HepG2 (cell line): ENCODE results near the gene TPSB2. TPM values are rescaled to one million over a fixed set of nuclear protein-coding genes. Genes with fewer than 3 reads are reported as not detected.
"Not testable (repeated sequence)": the region's sequence is repeated elsewhere in the genome, so short reads cannot be mapped to it uniquely, and the experiment has no call there.

Source experiments
- ATAC-seq: fragments of 200-7000 bp; cut with Tn5 transposase; 3 replicates; pipeline ENCODE4 v1.9.1; 2020; ENCODE audit warnings: mild to moderate bottlenecking, moderate library complexity
- BruUV-seq: library from RNA; stranded (reverse); fragments of 400-500 nt; replicated peaks from 2 replicates; lab custom pipeline; 2021; lab: Mats Ljungman, UMichigan
- CTCF ChIA-PET: fragments of 300-600 bp; formaldehyde crosslinking; extraction: SDS; loops from one replicate; lab custom pipeline; 2021; ENCODE audit warnings: low total read pairs, inconsistent platforms, low intra/inter-chr PET ratio; lab: Yijun Ruan, JAX
- POLR2A ChIA-PET: fragments of 350-600 bp; sonication (Branson Sonifier 250); formaldehyde crosslinking; loops from one replicate; lab custom pipeline; 2020; ENCODE audit warnings: antibody characterized with exemption, inconsistent platforms; lab: Yijun Ruan, JAX
- DNase-seq: peaks from one replicate; pipeline ENCODE4 v3.0.0-alpha.2; 2015; ENCODE audit warnings: low spot score
- FAIRE-seq: peaks from 3 replicates; lab custom pipeline; 2011; peaks lifted over from hg19 to GRCh38; lab: Jason Lieb, UNC
- H2AFZ ChIP-seq: one replicate; pipeline ENCODE4 v1.6.1; 2011; ENCODE audit warnings: low read length, inconsistent platforms
- H3K27ac ChIP-seq: fragments of 300-600 bp; 3 replicates; pipeline ENCODE4 v1.8.0; 2011; ENCODE audit warnings: mixed run types, mild to moderate bottlenecking, mixed read lengths, low read length, inconsistent platforms; ENCODE audit not compliant: insufficient read depth; ENCODE audit errors: extremely low read length
- H3K27me3 ChIP-seq, 2 experiments: fragments of 200-600 bp in 1 of 2; 2 replicates in 1 of 2; 3 replicates in 1 of 2; pipeline versions ENCODE4 v1.6.0 to v1.8.0; 2011; ENCODE audit warnings: low read length in 2 of 2, mild to moderate bottlenecking in 2 of 2, moderate library complexity in 2 of 2, inconsistent platforms in 1 of 2; ENCODE audit not compliant: insufficient read depth in 2 of 2, control insufficient read depth in 1 of 2
- H3K36me3 ChIP-seq, 2 experiments: fragments of 200-600 bp in 1 of 2; replicated peaks in 1 of 2; 2 replicates in 1 of 2; 3 replicates in 1 of 2; pipeline versions ENCODE4 v1.5.1 to v1.8.0; 2011; ENCODE audit warnings: low read length in 2 of 2, inconsistent platforms in 1 of 2; ENCODE audit not compliant: insufficient read depth in 2 of 2, control insufficient read depth in 1 of 2
- H3K4me1 ChIP-seq: 2 replicates; pipeline ENCODE4 v1.5.1; 2012; ENCODE audit warnings: low read length, inconsistent platforms; ENCODE audit not compliant: insufficient read depth
- H3K4me2 ChIP-seq: 2 replicates; pipeline ENCODE4 v1.6.0; 2011; ENCODE audit warnings: low read depth, low read length, inconsistent platforms
- H3K4me3 ChIP-seq, 3 experiments: fragments of 200-600 bp in 1 of 3; sonication (generic), shearing (Covaris generic) in 1 of 3; replicated peaks in 1 of 3; 2 replicates each; pipeline ENCODE4 v1.5.1; 2011 to 2016; ENCODE audit warnings: low read length in 3 of 3, inconsistent platforms in 2 of 3, low read depth in 2 of 3, mild to moderate bottlenecking in 2 of 3, control low read depth in 1 of 3, mixed read lengths in 1 of 3; ENCODE audit not compliant: insufficient read depth in 1 of 3
- H3K79me2 ChIP-seq: one replicate; pipeline ENCODE4 v1.6.1; 2011; ENCODE audit warnings: low read length, inconsistent platforms; ENCODE audit not compliant: insufficient read depth
- H3K9ac ChIP-seq: 2 replicates; pipeline ENCODE4 v1.6.0; 2011; ENCODE audit warnings: mild to moderate bottlenecking, low read depth, low read length, inconsistent platforms; ENCODE audit not compliant: insufficient read depth
- H3K9me3 ChIP-seq: 2 replicates; pipeline ENCODE4 v1.5.1; 2012; ENCODE audit warnings: mild to moderate bottlenecking, low read length
- H4K20me1 ChIP-seq: 2 replicates; pipeline ENCODE4 v1.6.0; 2011; ENCODE audit warnings: inconsistent platforms, mild to moderate bottlenecking, low read length, moderate library complexity; ENCODE audit not compliant: insufficient read depth
- HDAC6 ChIP-seq: fragments of 200-600 bp; sonication (generic); IDR thresholded peaks from 2 replicates; pipeline ENCODE4 v1.7.0; 2017; ENCODE audit warnings: mild to moderate bottlenecking, antibody characterized with exemption, low read length, low read depth
- NR2F2 ChIP-seq: IDR thresholded peaks from 2 replicates; pipeline ENCODE4 v1.6.1; 2012; ENCODE audit warnings: low read depth, inconsistent platforms, borderline replicate concordance
- PCBP1 ChIP-seq: fragments of 200-400 bp; formaldehyde crosslinking; IDR thresholded peaks from 2 replicates; pipeline ENCODE4 v1.6.1; 2017; ENCODE audit warnings: mild to moderate bottlenecking, low read depth, low read length, borderline replicate concordance
- TCF12 ChIP-seq, 2 experiments: fragments of 450-650 bp in 1 of 2; sonication (generic) in 1 of 2; formaldehyde crosslinking in 1 of 2; IDR thresholded peaks; 2 replicates each; pipeline versions ENCODE4 v1.6.1 to v1.8.0; 2017 to 2022; ENCODE audit warnings: antibody characterized with exemption in 1 of 2, mild to moderate bottlenecking in 1 of 2, missing genetic modification reagents in 1 of 2, moderate library complexity in 1 of 2
- WGBS: methylation state at CpG from one replicate; pipeline ENCODE4 v1.1.6; 2017; ENCODE audit warnings: low lambda C conversion rate; 5-methylcytosine and 5-hydroxymethylcytosine counted together
- in situ Hi-C: cut with HindIII; loops from 2 replicates; pipeline ENCODE4 v1.10.0; 2017; ENCODE audit warnings: low pct_unique_long_range_greater_than_20kb; ENCODE audit not compliant: extremely low pct_ligation_motif_present
- intact Hi-C: fragments of 100-400 bp; cut with micrococcal nuclease; formaldehyde crosslinking; loops from one replicate; pipeline ENCODE4 v1.10.0; 2022; ENCODE audit not compliant: unreplicated experiment
- polyA plus RNA-seq, 8 experiments: library from polyadenylated mRNA; depleted of rRNA in 3 of 8; stranded (reverse) in 7 of 8; unstranded in 1 of 8; fragments of >200 nt; fragmentation: Illumina TruSeq in 4 of 8; extraction: Trizol in 4 of 8; gene quantifications; 2 replicates each; pipeline versions ENCODE4 v1.2.1 to v1.2.3, GENCODE V29; 2011 to 2016; ENCODE audit warnings: low read depth in 4 of 8, missing spikeins in 1 of 8, mixed read lengths in 1 of 8; ENCODE audit not compliant: insufficient read depth in 1 of 8
- total RNA-seq, 5 experiments: library from RNA; depleted of rRNA; stranded (reverse); fragments of >200 nt; fragmentation: Illumina TruSeq; extraction: Trizol; gene quantifications; 2 replicates each; pipeline ENCODE4 v1.2.3, GENCODE V29; 2016; ENCODE audit warnings: low read depth in 1 of 5
- TF ChIP-seq, protein P1 (sequence below), 2 experiments: fragments of 450-650 bp in 1 of 2; sonication (generic) in 1 of 2; formaldehyde crosslinking in 1 of 2; IDR thresholded peaks; 2 replicates each; pipeline versions ENCODE4 v1.6.1 to v1.8.0; 2016 to 2022; ENCODE audit warnings: antibody characterized with exemption in 1 of 2, mild to moderate bottlenecking in 1 of 2, missing genetic modification reagents in 1 of 2

The TPSB2 gene
- total and polyA plus RNA-seq, 2 of the 13 experiments (the other 11 are each of a cell fraction or from before 2014, with no cell fraction given): not detected

DNA sequence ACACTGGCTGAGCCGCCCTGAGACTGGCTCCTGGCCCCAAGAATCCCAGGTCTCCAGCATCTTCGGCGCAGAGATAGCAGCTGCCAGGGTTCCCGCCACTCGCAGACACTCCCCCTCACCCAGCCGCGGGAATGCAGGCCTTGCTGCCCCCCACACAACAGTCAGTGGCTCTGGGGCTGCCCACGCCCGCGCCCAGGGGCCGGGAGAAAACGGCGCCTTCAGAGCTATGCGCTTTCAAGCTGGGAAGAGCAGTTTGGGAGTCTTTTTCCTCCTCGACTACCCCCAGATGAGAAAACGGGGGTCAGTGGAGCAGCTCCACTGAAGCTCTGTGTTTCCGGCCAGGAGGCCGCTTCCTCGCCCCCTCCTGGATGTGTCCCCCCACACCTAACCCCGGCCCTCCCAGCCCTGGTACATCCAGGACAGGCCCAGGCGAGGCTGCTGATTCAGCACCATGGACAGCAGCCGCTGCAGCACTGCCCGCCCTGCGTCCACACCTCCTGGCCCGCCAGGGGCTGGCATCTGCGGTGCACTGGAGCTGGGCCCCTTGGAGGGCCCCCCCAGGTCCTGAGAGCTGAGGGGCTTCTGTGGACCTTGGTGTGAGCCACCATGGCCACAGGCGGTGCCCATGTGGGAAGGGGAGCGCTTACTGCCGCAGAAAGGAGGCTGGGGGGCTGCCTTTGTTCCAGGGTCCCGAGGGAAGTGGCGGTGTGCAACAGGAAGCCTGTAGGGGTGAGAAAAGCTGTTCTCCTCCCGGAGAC, 41.4 kb downstream of the TPSB2 start (continued):
- TF ChIP-seq, protein P1, sequence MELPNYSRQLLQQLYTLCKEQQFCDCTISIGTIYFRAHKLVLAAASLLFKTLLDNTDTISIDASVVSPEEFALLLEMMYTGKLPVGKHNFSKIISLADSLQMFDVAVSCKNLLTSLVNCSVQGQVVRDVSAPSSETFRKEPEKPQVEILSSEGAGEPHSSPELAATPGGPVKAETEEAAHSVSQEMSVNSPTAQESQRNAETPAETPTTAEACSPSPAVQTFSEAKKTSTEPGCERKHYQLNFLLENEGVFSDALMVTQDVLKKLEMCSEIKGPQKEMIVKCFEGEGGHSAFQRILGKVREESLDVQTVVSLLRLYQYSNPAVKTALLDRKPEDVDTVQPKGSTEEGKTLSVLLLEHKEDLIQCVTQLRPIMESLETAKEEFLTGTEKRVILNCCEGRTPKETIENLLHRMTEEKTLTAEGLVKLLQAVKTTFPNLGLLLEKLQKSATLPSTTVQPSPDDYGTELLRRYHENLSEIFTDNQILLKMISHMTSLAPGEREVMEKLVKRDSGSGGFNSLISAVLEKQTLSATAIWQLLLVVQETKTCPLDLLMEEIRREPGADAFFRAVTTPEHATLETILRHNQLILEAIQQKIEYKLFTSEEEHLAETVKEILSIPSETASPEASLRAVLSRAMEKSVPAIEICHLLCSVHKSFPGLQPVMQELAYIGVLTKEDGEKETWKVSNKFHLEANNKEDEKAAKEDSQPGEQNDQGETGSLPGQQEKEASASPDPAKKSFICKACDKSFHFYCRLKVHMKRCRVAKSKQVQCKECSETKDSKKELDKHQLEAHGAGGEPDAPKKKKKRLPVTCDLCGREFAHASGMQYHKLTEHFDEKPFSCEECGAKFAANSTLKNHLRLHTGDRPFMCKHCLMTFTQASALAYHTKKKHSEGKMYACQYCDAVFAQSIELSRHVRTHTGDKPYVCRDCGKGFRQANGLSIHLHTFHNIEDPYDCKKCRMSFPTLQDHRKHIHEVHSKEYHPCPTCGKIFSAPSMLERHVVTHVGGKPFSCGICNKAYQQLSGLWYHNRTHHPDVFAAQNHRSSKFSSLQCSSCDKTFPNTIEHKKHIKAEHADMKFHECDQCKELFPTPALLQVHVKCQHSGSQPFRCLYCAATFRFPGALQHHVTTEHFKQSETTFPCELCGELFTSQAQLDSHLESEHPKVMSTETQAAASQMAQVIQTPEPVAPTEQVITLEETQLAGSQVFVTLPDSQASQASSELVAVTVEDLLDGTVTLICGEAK (IDR thresholded peaks at IDR 0.05): no peak
- TF ChIP-seq, protein P1 (CRISPR knock-in tag; IDR thresholded peaks at IDR 0.05): 0 out of 2 replicates have a peak, but pooled peaks have one; percentile 58
- TF ChIP-seq TCF12 (IDR thresholded peaks at IDR 0.05): no peak
- TF ChIP-seq TCF12 (CRISPR knock-in tag; IDR thresholded peaks at IDR 0.05): no peak
- TF ChIP-seq NR2F2: no peak
- 0 out of 2 replicates have a peak, but pooled peaks have one; percentile 3 for TF ChIP-seq PCBP1
- TF ChIP-seq HDAC6: no peak

DNA sequence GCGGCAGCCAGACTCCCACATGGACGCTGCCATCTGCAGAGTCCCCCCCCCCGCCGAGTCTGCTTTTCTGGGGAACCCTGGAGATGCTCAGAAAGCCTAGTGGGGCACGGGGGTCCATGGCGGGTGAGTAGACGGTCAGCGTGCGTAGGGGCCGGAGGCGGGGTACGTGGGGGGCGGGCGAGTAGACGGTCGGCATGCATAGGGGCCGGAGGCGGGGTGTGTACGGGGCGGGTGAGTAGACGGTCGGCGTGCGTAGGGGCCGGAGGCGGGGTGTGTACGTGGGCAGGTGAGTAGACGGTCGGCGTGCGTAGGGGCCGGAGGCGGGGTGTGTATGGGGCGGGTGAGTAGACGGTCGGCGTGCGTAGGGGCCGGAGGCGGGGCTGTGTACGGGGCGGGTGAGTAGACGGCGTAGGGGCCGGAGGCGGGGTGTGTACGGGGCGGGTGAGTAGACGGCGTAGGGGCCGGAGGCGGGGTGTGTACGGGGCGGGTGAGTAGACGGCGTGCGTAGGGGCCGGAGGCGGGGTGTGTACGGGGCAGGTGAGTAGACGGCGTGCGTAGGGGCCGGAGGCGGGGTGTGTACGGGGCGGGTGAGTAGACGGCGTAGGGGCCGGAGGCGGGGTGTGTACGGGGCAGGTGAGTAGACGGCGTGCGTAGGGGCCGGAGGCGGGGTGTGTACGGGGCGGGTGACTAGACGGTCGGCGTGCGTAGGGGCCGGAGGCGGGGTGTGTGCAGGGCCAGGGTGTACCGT, 44.4 kb downstream of the TPSB2 start:
- H3K27ac ChIP-seq, in situ Hi-C loops, DNase-seq, H3K79me2 ChIP-seq, H3K4me2 ChIP-seq, BruUV-seq, intact Hi-C loops, FAIRE-seq, H3K9ac ChIP-seq, H3K9me3 ChIP-seq, ATAC-seq, H3K4me3 ChIP-seq, H2AFZ ChIP-seq, H3K36me3 ChIP-seq: not testable (repeated sequence)
- CTCF ChIA-PET: interaction anchor here (2.3 kb wide), 1 partner anchor 79 kb away, joined by 10 read pairs; no protein-coding TSS in a partner anchor
- H4K20me1 ChIP-seq: peaks cover 15% of the 10 kb centered on the region; the same call in 1 of the 2 replicates
- H3K27me3 ChIP-seq: peaks cover 0 to 21% of the 10 kb centered on the region in 2 experiments; a peak in 4 of 5 replicates
- 90% methylated on average over 84 of the region's 86 CpGs for WGBS
- POLR2A ChIA-PET: interaction anchor here (1.0 kb wide), 1 partner anchor 73 kb away, joined by 3 read pairs; no protein-coding TSS in a partner anchor
- peaks cover 25% of the 10 kb centered on the region for H3K4me1 ChIP-seq
